Prostate gland (tissue), 2 donors: Measurements from ENCODE around the gene MAPKBP1.

Experiments used
- POLR2A ChIP-seq: fragments of 450-650 bp; IDR thresholded peaks from one replicate; pipeline ENCODE4 v1.6.1; 2016; ENCODE audit warnings: antibody characterized with exemption, mild to moderate bottlenecking
- POLR2AphosphoS5 ChIP-seq: sonication (generic); formaldehyde crosslinking; IDR thresholded peaks from one replicate; pipeline ENCODE4 v1.6.1; 2017; ENCODE audit warnings: antibody characterized with exemption
- TF ChIP-seq, protein P1 (sequence below), 4 experiments: fragments of 200-600 bp in 2 of 4; fragments of 450-650 bp in 2 of 4; sonication (generic) in 2 of 4; IDR thresholded peaks; 1 replicate in 3 of 4; 2 replicates in 1 of 4; pipeline ENCODE4 v1.5.1; 2016 to 2019; ENCODE audit warnings: antibody characterized with exemption in 4 of 4, mild to moderate bottlenecking in 2 of 4, moderate library complexity in 2 of 4

DNA sequence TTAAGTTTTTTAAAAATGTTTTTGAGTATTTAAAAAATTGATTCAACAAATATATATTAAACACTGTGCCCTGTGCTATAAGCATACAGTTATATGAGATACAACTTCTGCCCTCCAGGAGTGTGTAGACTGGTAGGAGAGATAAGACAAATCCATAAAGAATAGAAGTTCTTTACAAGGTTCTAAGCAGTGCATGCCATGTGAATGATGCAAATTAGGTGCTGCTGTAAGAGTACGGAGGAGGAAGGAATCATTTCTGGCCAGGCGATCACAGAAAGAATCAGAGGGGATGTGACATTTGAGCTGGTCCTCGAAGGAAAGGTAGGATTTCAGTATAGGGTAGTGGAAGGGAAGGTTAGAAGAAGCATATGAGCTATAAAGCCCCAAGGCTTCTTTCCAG lies 14.0 kb downstream of the MAPKBP1 start:
- TF ChIP-seq POLR2AphosphoS5 (no peak), POLR2A (no peak)
- TF ChIP-seq, protein P1, sequence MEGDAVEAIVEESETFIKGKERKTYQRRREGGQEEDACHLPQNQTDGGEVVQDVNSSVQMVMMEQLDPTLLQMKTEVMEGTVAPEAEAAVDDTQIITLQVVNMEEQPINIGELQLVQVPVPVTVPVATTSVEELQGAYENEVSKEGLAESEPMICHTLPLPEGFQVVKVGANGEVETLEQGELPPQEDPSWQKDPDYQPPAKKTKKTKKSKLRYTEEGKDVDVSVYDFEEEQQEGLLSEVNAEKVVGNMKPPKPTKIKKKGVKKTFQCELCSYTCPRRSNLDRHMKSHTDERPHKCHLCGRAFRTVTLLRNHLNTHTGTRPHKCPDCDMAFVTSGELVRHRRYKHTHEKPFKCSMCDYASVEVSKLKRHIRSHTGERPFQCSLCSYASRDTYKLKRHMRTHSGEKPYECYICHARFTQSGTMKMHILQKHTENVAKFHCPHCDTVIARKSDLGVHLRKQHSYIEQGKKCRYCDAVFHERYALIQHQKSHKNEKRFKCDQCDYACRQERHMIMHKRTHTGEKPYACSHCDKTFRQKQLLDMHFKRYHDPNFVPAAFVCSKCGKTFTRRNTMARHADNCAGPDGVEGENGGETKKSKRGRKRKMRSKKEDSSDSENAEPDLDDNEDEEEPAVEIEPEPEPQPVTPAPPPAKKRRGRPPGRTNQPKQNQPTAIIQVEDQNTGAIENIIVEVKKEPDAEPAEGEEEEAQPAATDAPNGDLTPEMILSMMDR (IDR thresholded peaks at IDR 0.05): no peak
